GM12874 (cell line): Measurements from ENCODE around the gene OSBP2.

ENCODE experiments used
- TF ChIP-seq, protein P1 (sequence below): IDR thresholded peaks from 2 replicates; pipeline ENCODE4 v1.5.1; 2011; ENCODE audit warnings: low read depth, mild to moderate bottlenecking, control low read depth, low read length, moderate library complexity; ENCODE audit not compliant: insufficient read depth

The OSBP2 gene

GRCh38 chr22:30887453-30887852 lies 192.8 kb downstream of the OSBP2 start:
- TF ChIP-seq, protein P1, sequence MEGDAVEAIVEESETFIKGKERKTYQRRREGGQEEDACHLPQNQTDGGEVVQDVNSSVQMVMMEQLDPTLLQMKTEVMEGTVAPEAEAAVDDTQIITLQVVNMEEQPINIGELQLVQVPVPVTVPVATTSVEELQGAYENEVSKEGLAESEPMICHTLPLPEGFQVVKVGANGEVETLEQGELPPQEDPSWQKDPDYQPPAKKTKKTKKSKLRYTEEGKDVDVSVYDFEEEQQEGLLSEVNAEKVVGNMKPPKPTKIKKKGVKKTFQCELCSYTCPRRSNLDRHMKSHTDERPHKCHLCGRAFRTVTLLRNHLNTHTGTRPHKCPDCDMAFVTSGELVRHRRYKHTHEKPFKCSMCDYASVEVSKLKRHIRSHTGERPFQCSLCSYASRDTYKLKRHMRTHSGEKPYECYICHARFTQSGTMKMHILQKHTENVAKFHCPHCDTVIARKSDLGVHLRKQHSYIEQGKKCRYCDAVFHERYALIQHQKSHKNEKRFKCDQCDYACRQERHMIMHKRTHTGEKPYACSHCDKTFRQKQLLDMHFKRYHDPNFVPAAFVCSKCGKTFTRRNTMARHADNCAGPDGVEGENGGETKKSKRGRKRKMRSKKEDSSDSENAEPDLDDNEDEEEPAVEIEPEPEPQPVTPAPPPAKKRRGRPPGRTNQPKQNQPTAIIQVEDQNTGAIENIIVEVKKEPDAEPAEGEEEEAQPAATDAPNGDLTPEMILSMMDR, result no peak

DNA sequence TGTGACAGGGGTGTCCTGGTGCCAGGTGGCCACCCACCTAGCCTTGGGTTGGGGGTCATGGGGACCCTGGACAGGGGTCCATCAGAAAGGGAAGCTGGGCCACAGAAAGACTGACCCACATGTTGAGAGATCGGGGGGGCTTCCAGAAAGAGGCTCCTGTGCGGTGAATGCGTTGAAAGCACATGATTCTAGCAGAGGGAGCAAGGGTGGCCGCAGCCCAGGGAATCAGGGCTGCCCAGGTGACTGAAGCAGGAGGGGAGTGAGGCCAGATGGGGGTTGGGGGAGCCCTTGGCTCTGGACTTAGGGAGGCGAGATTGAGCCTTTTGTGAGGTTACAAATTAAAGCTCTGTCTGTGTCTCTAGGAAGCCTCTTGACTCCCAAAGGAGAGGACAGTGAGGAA lies 193.2 kb downstream of the OSBP2 start:
- TF ChIP-seq, protein P1, result no peak

GRCh38 chr22:30889268-30889995 lies 194.8 kb downstream of the OSBP2 start:
- TF ChIP-seq, protein P1, result no peak

GRCh38 chr22:30889996-30890480 lies 195.4 kb downstream of the OSBP2 start:
- TF ChIP-seq, protein P1, result no peak

DNA sequence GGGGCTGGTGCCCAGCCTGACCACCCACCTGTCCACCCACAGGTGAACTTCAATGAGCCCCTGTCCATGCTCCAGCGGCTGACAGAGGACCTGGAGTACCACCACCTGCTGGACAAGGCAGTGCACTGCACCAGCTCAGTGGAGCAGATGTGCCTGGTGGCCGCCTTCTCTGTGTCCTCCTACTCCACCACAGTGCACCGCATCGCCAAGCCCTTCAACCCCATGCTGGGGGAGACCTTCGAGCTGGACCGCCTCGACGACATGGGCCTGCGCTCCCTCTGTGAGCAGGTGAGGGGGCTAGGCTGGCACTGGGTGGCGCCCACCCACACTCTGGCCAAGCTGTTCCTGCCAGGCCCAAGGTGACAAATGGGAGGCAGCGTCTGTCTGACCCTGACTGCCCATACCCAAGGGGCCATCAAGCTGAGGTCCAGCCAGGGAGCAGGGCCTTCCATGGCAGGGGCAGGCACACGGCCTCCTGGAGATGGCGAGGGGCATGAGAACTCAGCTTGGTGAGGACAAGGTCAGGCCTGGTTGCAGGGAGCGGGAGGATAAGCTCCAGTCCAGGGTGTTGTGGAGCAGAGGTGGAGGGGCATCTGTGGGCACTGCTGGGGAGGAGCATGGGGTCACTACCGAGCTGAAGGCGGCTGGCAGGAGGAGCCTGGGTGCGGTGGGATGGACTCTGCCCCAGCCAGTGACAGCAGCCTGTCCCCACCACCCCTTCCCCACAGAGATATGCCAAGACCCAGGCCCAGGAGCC lies 196.2 kb downstream of the OSBP2 start:
- TF ChIP-seq, protein P1, result peak; percentile 96

DNA sequence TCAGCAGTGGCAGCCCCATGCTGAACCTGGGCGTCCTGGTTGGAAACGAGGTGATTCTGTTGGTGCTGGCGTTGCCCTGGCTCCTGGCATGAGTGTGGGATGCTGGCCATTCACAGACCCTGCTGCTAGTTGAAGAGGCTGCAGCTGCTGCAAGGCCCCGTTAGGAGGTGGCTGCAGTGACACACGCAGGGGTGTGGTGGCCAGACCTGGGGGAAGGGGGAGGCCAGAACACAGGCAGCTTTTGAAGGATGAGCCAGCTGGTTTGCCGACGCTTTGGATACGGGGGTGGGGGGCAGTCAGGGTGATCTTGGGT lies 196.7 kb downstream of the OSBP2 start:
- TF ChIP-seq, protein P1, result no peak

DNA sequence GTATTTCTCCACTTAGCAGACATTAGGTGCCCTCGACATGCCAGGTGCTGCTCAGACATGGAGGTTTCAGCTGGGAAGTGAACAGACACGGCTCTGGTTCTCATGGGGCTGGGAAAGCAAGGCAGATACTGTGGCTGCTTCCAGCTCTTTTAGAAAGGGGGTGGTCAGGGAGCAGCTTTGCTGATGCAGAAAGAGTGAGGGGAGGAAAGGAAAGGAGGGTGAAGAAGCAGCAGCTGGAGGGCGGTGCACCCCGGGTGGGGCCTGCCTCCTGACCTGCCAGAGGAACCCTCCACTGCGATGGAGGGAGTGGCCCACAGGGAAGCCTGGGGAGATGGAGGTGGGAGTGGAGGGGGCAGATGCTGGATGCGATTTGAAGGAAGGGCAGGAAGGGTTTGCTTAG lies 197.1 kb downstream of the OSBP2 start:
- TF ChIP-seq, protein P1, result no peak
